H1 (cell line): ENCODE measurements around the gene NRP2. TPM values are rescaled to one million over a fixed set of nuclear protein-coding genes. Genes with fewer than 3 reads are reported as not detected.

Experiments used
- CTCF ChIA-PET: fragments of 300-600 bp; sonication (Branson Sonifier 250); formaldehyde crosslinking; loops from one replicate; lab custom pipeline; 2021; ENCODE audit not compliant: partially characterized antibody; lab: Charles Lee
- POLR2A ChIA-PET: fragments of 300-600 bp; sonication (Branson Sonifier 250); formaldehyde crosslinking; loops from one replicate; lab custom pipeline; 2021; ENCODE audit warnings: inconsistent platforms; ENCODE audit not compliant: partially characterized antibody; lab: Charles Lee
- DNase-seq, 2 experiments: peaks; one replicate each; pipeline versions ENCODE4 v3.0.0 to v3.0.0-alpha.2; 2010 to 2022; ENCODE audit warnings: low spot score in 2 of 2, low read depth in 1 of 2, mixed read lengths in 1 of 2
- FAIRE-seq: peaks from 2 replicates; lab custom pipeline; 2011; peaks lifted over from hg19 to GRCh38; lab: Jason Lieb, UNC
- H2AFZ ChIP-seq: 2 replicates; pipeline ENCODE4 v1.8.1; 2012; ENCODE audit warnings: low read length, inconsistent platforms
- H2AK5ac ChIP-seq: 2 replicates; pipeline ENCODE4 v1.6.1; 2013; ENCODE audit warnings: low read depth, low read length
- H2BK120ac ChIP-seq: replicated peaks from 2 replicates; pipeline ENCODE3; 2013; ENCODE audit warnings: low read depth, low read length, inconsistent platforms
- H2BK12ac ChIP-seq: 2 replicates; pipeline ENCODE4 v1.6.1; 2013; ENCODE audit warnings: low read depth, low read length
- H2BK15ac ChIP-seq: 2 replicates; pipeline ENCODE4 v1.6.1; 2013; ENCODE audit warnings: low read length
- H2BK20ac ChIP-seq: 2 replicates; pipeline ENCODE4 v1.6.1; 2013; ENCODE audit warnings: low read length
- H2BK5ac ChIP-seq: 2 replicates; pipeline ENCODE4 v1.6.1; 2013; ENCODE audit warnings: low read depth, low read length
- H3K14ac ChIP-seq: 2 replicates; pipeline ENCODE4 v1.6.1; 2013; ENCODE audit warnings: inconsistent platforms; ENCODE audit not compliant: insufficient read length
- H3K18ac ChIP-seq: 2 replicates; pipeline ENCODE4 v1.6.1; 2013; ENCODE audit warnings: low read length; ENCODE audit errors: extremely low read depth
- H3K23ac ChIP-seq: 2 replicates; pipeline ENCODE4 v1.6.1; 2013; ENCODE audit warnings: inconsistent platforms; ENCODE audit not compliant: insufficient read length
- H3K23me2 ChIP-seq: 2 replicates; pipeline ENCODE4 v1.6.1; 2013; ENCODE audit warnings: low read depth, low read length
- H3K27ac ChIP-seq: 2 replicates; pipeline ENCODE4 v1.6.1; 2011; ENCODE audit warnings: low read depth, low read length, inconsistent platforms
- H3K27me3 ChIP-seq, 4 experiments: replicated peaks in 1 of 4; 1 replicate in 1 of 4; 2 replicates in 3 of 4; pipeline versions ENCODE4 v1.6.1 to v1.8.1; 2011 to 2013; ENCODE audit warnings: low read length in 3 of 4, mild to moderate bottlenecking in 3 of 4, inconsistent platforms in 2 of 4, mixed read lengths in 2 of 4, moderate library complexity in 1 of 4; ENCODE audit not compliant: control insufficient read depth in 3 of 4, insufficient read depth in 3 of 4; ENCODE audit errors: extremely low read depth in 1 of 4
- H3K36me3 ChIP-seq, 4 experiments: 2 replicates each; pipeline versions ENCODE4 v1.6.1 to v1.8.1; 2011 to 2013; ENCODE audit warnings: mild to moderate bottlenecking in 4 of 4, low read length in 3 of 4, moderate library complexity in 2 of 4, control low read depth in 1 of 4, inconsistent platforms in 1 of 4; ENCODE audit not compliant: insufficient read depth in 4 of 4, control insufficient read depth in 2 of 4
- H3K4ac ChIP-seq: replicated peaks from 2 replicates; pipeline ENCODE3; 2013; ENCODE audit warnings: low read length, low read depth, mixed read lengths, inconsistent platforms; ENCODE audit not compliant: insufficient read length
- H3K4me1 ChIP-seq, 4 experiments: replicated peaks in 1 of 4; 1 replicate in 1 of 4; 2 replicates in 3 of 4; pipeline versions ENCODE4 v1.6.1 to v1.8.1; 2011 to 2013; ENCODE audit warnings: low read length in 3 of 4, inconsistent platforms in 2 of 4, mixed read lengths in 1 of 4; ENCODE audit not compliant: insufficient read depth in 4 of 4, control insufficient read depth in 3 of 4
- H3K4me2 ChIP-seq, 2 experiments: 2 replicates each; pipeline versions ENCODE4 v1.6.1 to v1.8.1; 2011 to 2013; ENCODE audit warnings: low read depth in 2 of 2, low read length in 2 of 2, control low read depth in 1 of 2, inconsistent platforms in 1 of 2, mild to moderate bottlenecking in 1 of 2; ENCODE audit not compliant: insufficient read depth in 1 of 2
- H3K4me3 ChIP-seq, 4 experiments: fragments of 200-600, 300-600 bp in 1 of 4; sonication (generic), shearing (Covaris generic), sonication (Bioruptor Twin) in 1 of 4; 2 replicates each; pipeline versions ENCODE4 v1.5.1 to v1.8.1; 2011 to 2016; ENCODE audit warnings: low read length in 4 of 4, low read depth in 3 of 4, control low read depth in 2 of 4, inconsistent platforms in 2 of 4, mild to moderate bottlenecking in 2 of 4, mixed read lengths in 1 of 4, moderate library complexity in 1 of 4; ENCODE audit not compliant: insufficient read depth in 2 of 4; ENCODE audit errors: extremely low read depth in 1 of 4
- H3K56ac ChIP-seq: replicated peaks from 2 replicates; pipeline ENCODE3; 2013; ENCODE audit warnings: low read depth, mild to moderate bottlenecking, mixed read lengths, low read length, inconsistent platforms; ENCODE audit not compliant: insufficient read length
- H3K79me1 ChIP-seq: 2 replicates; pipeline ENCODE4 v1.6.1; 2013; ENCODE audit warnings: low read depth, low read length, control low read depth
- H3K79me2 ChIP-seq, 2 experiments: 2 replicates each; pipeline versions ENCODE4 v1.6.1 to v1.8.1; 2012 to 2013; ENCODE audit warnings: low read length in 2 of 2, mild to moderate bottlenecking in 2 of 2, inconsistent platforms in 1 of 2; ENCODE audit not compliant: insufficient read depth in 2 of 2, control insufficient read depth in 1 of 2
- H3K9ac ChIP-seq, 4 experiments: replicated peaks in 1 of 4; 1 replicate in 1 of 4; 2 replicates in 3 of 4; pipeline versions ENCODE4 v1.6.1 to v1.8.1; 2011 to 2013; ENCODE audit warnings: low read depth in 3 of 4, low read length in 3 of 4, control low read depth in 2 of 4, mild to moderate bottlenecking in 2 of 4, moderate library complexity in 2 of 4, inconsistent platforms in 1 of 4; ENCODE audit errors: extremely low read depth in 1 of 4
- H3K9me3 ChIP-seq, 2 experiments: 2 replicates each; pipeline versions ENCODE4 v1.6.1 to v1.8.1; 2012 to 2013; ENCODE audit warnings: mild to moderate bottlenecking in 2 of 2, moderate library complexity in 2 of 2, control low read depth in 1 of 2, inconsistent platforms in 1 of 2, low read depth in 1 of 2, low read length in 1 of 2, mixed read lengths in 1 of 2; ENCODE audit not compliant: insufficient read depth in 2 of 2
- H4K20me1 ChIP-seq, 2 experiments: replicated peaks in 1 of 2; 2 replicates each; pipeline versions ENCODE3 to v1.8.1; 2011 to 2013; ENCODE audit warnings: inconsistent platforms in 2 of 2, low read length in 2 of 2, mild to moderate bottlenecking in 1 of 2; ENCODE audit not compliant: insufficient read depth in 2 of 2, control insufficient read depth in 1 of 2
- H4K5ac ChIP-seq: 2 replicates; pipeline ENCODE4 v1.6.1; 2013; ENCODE audit warnings: low read length, low read depth, mixed read lengths, inconsistent platforms; ENCODE audit not compliant: insufficient read length
- H4K8ac ChIP-seq: 2 replicates; pipeline ENCODE4 v1.8.0; 2013; ENCODE audit warnings: mild to moderate bottlenecking, moderate library complexity, low read length, inconsistent platforms; ENCODE audit not compliant: insufficient read depth; ENCODE audit errors: extremely low read depth
- H4K91ac ChIP-seq: replicated peaks from 2 replicates; pipeline ENCODE3; 2013; ENCODE audit warnings: low read length, mixed read lengths, inconsistent platforms; ENCODE audit not compliant: insufficient read length
- ASH2L ChIP-seq: fragments of 200-600, 300-600 bp; sonication (generic); IDR thresholded peaks from one replicate; pipeline ENCODE4 v1.7.1; 2017; ENCODE audit warnings: low read length
- CBX8 ChIP-seq: fragments of 300-800, 300-1000 bp; sonication (generic); IDR thresholded peaks from 2 replicates; pipeline ENCODE4 v1.7.1; 2016; ENCODE audit warnings: low read depth, low read length, borderline replicate concordance
- CREB1 ChIP-seq: IDR thresholded peaks from 2 replicates; pipeline ENCODE4 v1.6.1; 2012; ENCODE audit warnings: inconsistent platforms
- CTCF ChIP-seq, 3 experiments: IDR thresholded peaks; 1 replicate in 2 of 3; 2 replicates in 1 of 3; pipeline versions ENCODE4 v1.5.1 to v1.6.1; 2011; ENCODE audit warnings: low read length in 3 of 3, mild to moderate bottlenecking in 3 of 3, inconsistent platforms in 2 of 3, low read depth in 1 of 3, moderate library complexity in 1 of 3; ENCODE audit not compliant: insufficient read depth in 1 of 3; ENCODE audit errors: control extremely low read depth in 1 of 3
- JUN ChIP-seq: IDR thresholded peaks from 2 replicates; pipeline ENCODE4 v1.6.1; 2011; ENCODE audit warnings: low read depth, mild to moderate bottlenecking, improper control_type of control experiment, low read length
- NANOG ChIP-seq: IDR thresholded peaks from 2 replicates; pipeline ENCODE4 v1.6.1; 2011; ENCODE audit warnings: low read length, low read depth, mild to moderate bottlenecking, inconsistent platforms; ENCODE audit not compliant: insufficient read depth, poor library complexity, severe bottlenecking
- RAD21 ChIP-seq, 2 experiments: IDR thresholded peaks in 1 of 2; conservative IDR thresholded peaks in 1 of 2; 2 replicates each; pipeline ENCODE4 v1.6.1; 2011; ENCODE audit warnings: low read depth in 2 of 2, low read length in 2 of 2, improper control_type of control experiment in 1 of 2, inconsistent platforms in 1 of 2, mild to moderate bottlenecking in 1 of 2, moderate library complexity in 1 of 2
- RFX5 ChIP-seq: IDR thresholded peaks from 2 replicates; pipeline ENCODE4 v1.6.1; 2011; ENCODE audit warnings: low read depth, low read length, improper control_type of control experiment, borderline replicate concordance
- SRF ChIP-seq: IDR thresholded peaks from 2 replicates; pipeline ENCODE4 v1.6.1; 2011; ENCODE audit warnings: mild to moderate bottlenecking, low read depth, low read length, moderate library complexity
- WGBS, 2 experiments: shearing (Covaris generic) in 1 of 2; methylation state at CpG; one replicate each; pipeline versions ENCODE4 v1.1.6 to v1.1.7; 2013 to 2015; ENCODE audit warnings: low lambda C conversion rate in 2 of 2, mixed read lengths in 2 of 2, inconsistent platforms in 1 of 2, low coverage in 1 of 2, missing lambda C conversion rate in 1 of 2; ENCODE audit not compliant: insufficient replicate concordance in 2 of 2, insufficient coverage in 1 of 2, insufficient read length in 1 of 2; ENCODE audit errors: extremely low coverage in 1 of 2, missing lambda C conversion rate in 1 of 2; 5-methylcytosine and 5-hydroxymethylcytosine counted together
- polyA plus RNA-seq, 7 experiments: library from polyadenylated mRNA; depleted of rRNA in 3 of 7; stranded (reverse) in 5 of 7; unstranded in 2 of 7; fragments of >200 nt in 5 of 7; fragments of 200-250 nt in 2 of 7; gene quantifications; 1 replicate in 5 of 7; 2 replicates in 1 of 7; 4 replicates in 1 of 7; pipeline versions ENCODE4 v1.2.1 to v1.2.3, GENCODE V29; 2011 to 2013; ENCODE audit warnings: missing spikeins in 2 of 7, mixed read lengths in 2 of 7
- total RNA-seq: library from RNA; stranded (reverse); fragmentation: NEBNext Ultra II Directional; extraction: Animal tissue kit (Norgen Biotek cat#: 25700); gene quantifications from 2 replicates; pipeline ENCODE4 v1.2.1, GENCODE V29; 2021
- TF ChIP-seq, protein P1 (sequence below): IDR thresholded peaks from 2 replicates; pipeline ENCODE4 v1.6.1; 2011; ENCODE audit warnings: low read depth, mild to moderate bottlenecking, low read length; ENCODE audit not compliant: insufficient read depth

NRP2 gene
- total and polyA plus RNA-seq, 2 of the 8 experiments (the other 6 are each of a cell fraction or from before 2014, with no cell fraction given), result 32.0 to 37.8 TPM

DNA sequence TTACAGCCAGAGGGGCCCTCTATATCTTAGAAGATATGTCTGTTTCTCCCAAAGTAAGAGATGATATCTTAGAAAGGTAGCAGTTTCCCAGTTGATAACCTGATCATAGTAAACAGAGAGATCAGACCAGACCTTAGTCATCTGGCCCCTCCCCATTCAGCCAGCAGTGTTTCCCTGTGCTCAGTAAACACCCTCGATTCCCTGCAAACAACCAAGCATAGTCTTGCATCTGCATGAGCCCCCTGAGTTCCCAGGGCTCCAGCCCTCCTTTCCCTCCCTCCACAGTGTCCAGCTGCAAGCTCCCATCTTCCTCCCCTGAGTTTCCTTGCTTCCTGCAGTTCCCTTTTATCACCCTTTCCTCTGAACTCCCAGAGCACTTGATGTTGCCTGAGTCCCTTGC lies 20.3 kb downstream of the NRP2 start:
- Histone ChIP-seq H4K91ac (no peak overlapping the region), H2BK15ac (no peak overlapping the region), H3K36me3 (peaks cover 0 to 4% (median 0%) of the 10 kb centered on the region in 4 experiments; a peak in 1 of 8 replicates), H3K4me1 (peaks cover 0 to 16% (median 7%) of the 10 kb centered on the region in 4 experiments; a peak in 5 of 7 replicates), H3K4me2 (no peak overlapping the region), H4K20me1 (no peaks in the 10 kb centered on the region), H4K8ac (no peak overlapping the region), H4K5ac (no peak overlapping the region), H3K79me2 (peaks cover 0 to 4% of the 10 kb centered on the region in 2 experiments; a peak in 1 of 4 replicates), H2BK120ac (no peak overlapping the region), H3K9me3 (no peaks in the 10 kb centered on the region), H3K23me2 (no peaks in the 10 kb centered on the region), H3K56ac (no peak overlapping the region), H2BK5ac (no peak overlapping the region), H3K27me3 (no peaks in the 10 kb centered on the region), H2BK20ac (no peak overlapping the region), H2AFZ (no peak overlapping the region), H3K9ac (no peak overlapping the region), H3K23ac (no peak overlapping the region), H2AK5ac (no peak overlapping the region), H3K4ac (no peak overlapping the region), H3K18ac (no peak overlapping the region), H3K4me3 (no peak overlapping the region), H3K14ac (no peak overlapping the region), H3K79me1 (no peaks in the 10 kb centered on the region; the same call in 1 of the 2 replicates), H3K27ac (no peak overlapping the region), H2BK12ac (no peak overlapping the region)
- POLR2A ChIA-PET, result no interaction called here
- CTCF ChIA-PET, result interaction anchor here (0.7 to 1.4 kb wide), 9 partner anchors 9 to 802 kb away, joined by 3 to 5 read pairs (median 3); no protein-coding TSS in a partner anchor
- FAIRE-seq (no peak), DNase-seq (no peak)
- TF ChIP-seq ASH2L, result no peak
- TF ChIP-seq, protein P1, sequence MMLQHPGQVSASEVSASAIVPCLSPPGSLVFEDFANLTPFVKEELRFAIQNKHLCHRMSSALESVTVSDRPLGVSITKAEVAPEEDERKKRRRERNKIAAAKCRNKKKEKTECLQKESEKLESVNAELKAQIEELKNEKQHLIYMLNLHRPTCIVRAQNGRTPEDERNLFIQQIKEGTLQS, result no peak
- TF ChIP-seq RAD21 (IDR thresholded peaks at IDR 0.05 in 1 of 2, conservative IDR thresholded peaks at IDR 0.05 in 1 of 2; ENCODE audit: low read depth in 2 of 2, low read length in 2 of 2), result no peak
- no peak for TF ChIP-seq SRF
- TF ChIP-seq RFX5, result no peak
- no peak for TF ChIP-seq CREB1
- TF ChIP-seq CTCF (IDR thresholded peaks at IDR 0.05; ENCODE audit: control extremely low read depth in 1 of 3, insufficient read depth in 1 of 3, low read depth in 1 of 3, low read length in 3 of 3), result no peak
- TF ChIP-seq NANOG, result no peak
- TF ChIP-seq JUN, result no peak
- TF ChIP-seq CBX8, result no peak
- 94% methylated on average over 1 of the region's 1 CpG; no CpG with 5 or more reads in 1 of the 2 experiments for WGBS, 2 experiments
